Ovary (tissue), 3 donors: Measurements from ENCODE around the gene FAM171A2.

Experiments
- CTCF ChIP-seq, 3 donors: fragments of 450-650 bp in 2 of 3; fragments of 200-600 bp in 1 of 3; IDR thresholded peaks; one replicate each; pipeline versions ENCODE4 v1.5.1 to v1.8.0; 2016 to 2022; ENCODE audit warnings: antibody characterized with exemption in 3 of 3, mild to moderate bottlenecking in 1 of 3
- POLR2A ChIP-seq: fragments of 450-650 bp; IDR thresholded peaks from one replicate; pipeline ENCODE4 v1.6.1; 2017; ENCODE audit warnings: antibody characterized with exemption, mild to moderate bottlenecking, moderate library complexity
- donor health status: DM: no; HTN: no; CAD: no.

- TF ChIP-seq CTCF (IDR thresholded peaks at IDR 0.05) = no peak
- TF ChIP-seq POLR2A = no peak
These were observed 15.2 kb downstream of the FAM171A2 start for GRCh38 chr17:44348234-44348987.
